Endodermal cell (in vitro differentiated cells): Measurements from ENCODE around the gene TEX36. TPM values are rescaled to one million over a fixed set of nuclear protein-coding genes. Genes with fewer than 3 reads are reported as not detected.

Experiments
- DNase-seq: peaks from one replicate; pipeline ENCODE4 v3.0.0-alpha.2; 2017
- H3K27ac ChIP-seq: 2 replicates; pipeline ENCODE4 v1.5.1; 2013; ENCODE audit warnings: mild to moderate bottlenecking, low read depth, low read length, moderate library complexity
- H3K27me3 ChIP-seq: 2 replicates; pipeline ENCODE4 v1.6.1; 2013; ENCODE audit warnings: mild to moderate bottlenecking, low read length, moderate library complexity; ENCODE audit not compliant: insufficient read depth, control insufficient read depth, poor library complexity, severe bottlenecking
- H3K36me3 ChIP-seq: 2 replicates; pipeline ENCODE4 v1.7.0; 2013; ENCODE audit warnings: mild to moderate bottlenecking, low read length, moderate library complexity; ENCODE audit not compliant: control insufficient read depth, insufficient read depth
- H3K4me1 ChIP-seq: one replicate; pipeline ENCODE4 v1.7.0; 2013; ENCODE audit warnings: low read length; ENCODE audit not compliant: control insufficient read depth, insufficient read depth
- H3K4me3 ChIP-seq: 2 replicates; pipeline ENCODE4 v1.5.1; 2013; ENCODE audit warnings: mild to moderate bottlenecking, low read length, moderate library complexity
- H3K9ac ChIP-seq: 2 replicates; pipeline ENCODE4 v1.6.1; 2013; ENCODE audit warnings: mild to moderate bottlenecking, low read length, moderate library complexity; ENCODE audit not compliant: poor library complexity, severe bottlenecking; ENCODE audit errors: extremely low read depth
- H3K9me3 ChIP-seq: 2 replicates; pipeline ENCODE4 v1.6.1; 2013; ENCODE audit warnings: mild to moderate bottlenecking, low read length, moderate library complexity; ENCODE audit not compliant: control insufficient read depth
- H3K27ac Mint-ChIP-seq: 2 replicates; pipeline ENCODE4 v1.8.0; 2020; ENCODE audit warnings: mixed read lengths
- H3K27me3 Mint-ChIP-seq: 2 replicates; pipeline ENCODE4 v1.8.0; 2021; ENCODE audit warnings: mild to moderate bottlenecking, mixed read lengths; ENCODE audit not compliant: insufficient read depth
- H3K36me3 Mint-ChIP-seq: 2 replicates; pipeline ENCODE4 v1.8.0; 2020; ENCODE audit warnings: low read depth, mixed read lengths
- H3K4me1 Mint-ChIP-seq: 2 replicates; pipeline ENCODE4 v1.8.0; 2020; ENCODE audit warnings: mixed read lengths
- H3K4me3 Mint-ChIP-seq: 2 replicates; pipeline ENCODE4 v1.8.0; 2020; ENCODE audit warnings: mild to moderate bottlenecking, moderate library complexity, mixed read lengths
- H3K9me3 Mint-ChIP-seq: 2 replicates; pipeline ENCODE4 v1.8.0; 2020; ENCODE audit warnings: mild to moderate bottlenecking, mixed read lengths
- CTCF ChIP-seq: fragments of 200-600 bp; sonication (generic); conservative IDR thresholded peaks from 2 replicates; pipeline ENCODE4 v1.5.0; 2021; ENCODE audit warnings: antibody characterized with exemption, mild to moderate bottlenecking
- WGBS, 2 experiments: methylation state at CpG; one replicate each; pipeline versions ENCODE4 v1.1.5 to v1.1.7; 2013; ENCODE audit warnings: missing lambda C conversion rate in 2 of 2, mixed read lengths in 1 of 2; ENCODE audit not compliant: insufficient coverage in 1 of 2, insufficient read length in 1 of 2; 5-methylcytosine and 5-hydroxymethylcytosine counted together
- total RNA-seq, 2 donors: library from RNA; stranded (reverse); fragmentation: NEBNext Ultra II Directional in 1 of 2; extraction: Animal tissue kit (Norgen Biotek cat#: 25700) in 1 of 2; gene quantifications; 2 replicates in 1 of 2; 3 replicates in 1 of 2; pipeline ENCODE4 v1.2.1, GENCODE V29; 2021

Gene TEX36
- total RNA-seq, 2 donors from 2014 or later: not detected

- no peak overlapping the region for H3K27ac Mint-ChIP-seq
- H3K36me3 Mint-ChIP-seq: no peaks in the 10 kb centered on the region
- no peak overlapping the region for H3K4me3 ChIP-seq
- no peak overlapping the region for H3K4me3 Mint-ChIP-seq
- H3K36me3 ChIP-seq: no peaks in the 10 kb centered on the region
- H3K27me3 Mint-ChIP-seq: peaks cover 2% of the 10 kb centered on the region
- H3K9me3 Mint-ChIP-seq: no peaks in the 10 kb centered on the region
- peaks cover 3% of the 10 kb centered on the region for H3K27me3 ChIP-seq
- 96 to 100% methylated on average over 2 to 3 of the region's 3 CpGs for WGBS, 2 experiments
- no peaks in the 10 kb centered on the region for H3K4me1 ChIP-seq
- no peaks in the 10 kb centered on the region for H3K4me1 Mint-ChIP-seq
- no peak overlapping the region for H3K27ac ChIP-seq
- no peak overlapping the region for H3K9ac ChIP-seq
- no peak for DNase-seq
- no peak for TF ChIP-seq CTCF
- no peaks in the 10 kb centered on the region for H3K9me3 ChIP-seq
Observed at GRCh38 chr10:125692196-125692595, 9.2 kb upstream of the TEX36 start.

GRCh38 chr10:125691160-125691981 is 8.4 kb upstream of the TEX36 start:
- Mint-ChIP-seq H3K36me3 (no peaks in the 10 kb centered on the region), H3K4me3 (no peak overlapping the region), H3K27ac (no peak overlapping the region), H3K4me1 (no peaks in the 10 kb centered on the region), H3K27me3 (peaks cover under 1% of the 10 kb centered on the region), H3K9me3 (no peaks in the 10 kb centered on the region)
- peaks cover 3% of the 10 kb centered on the region for H3K27me3 ChIP-seq
- 94 to 95% methylated on average over 11 to 19 of the region's 19 CpGs for WGBS, 2 experiments
- TF ChIP-seq CTCF: no peak
- H3K4me3 ChIP-seq: no peak overlapping the region
- no peak overlapping the region for H3K9ac ChIP-seq
- DNase-seq: no peak
- H3K27ac ChIP-seq: no peak overlapping the region
- H3K9me3 ChIP-seq: no peaks in the 10 kb centered on the region
- no peaks in the 10 kb centered on the region for H3K36me3 ChIP-seq
- H3K4me1 ChIP-seq: no peaks in the 10 kb centered on the region

GRCh38 chr10:125689955-125690569 is 7.1 kb upstream of the TEX36 start:
- Mint-ChIP-seq H3K9me3 (no peaks in the 10 kb centered on the region), H3K36me3 (no peaks in the 10 kb centered on the region)
- H3K4me1 ChIP-seq: no peaks in the 10 kb centered on the region

More at GRCh38 chr10:125689955-125690569, 7.1 kb upstream of the TEX36 start:
- Mint-ChIP-seq H3K27me3 (no peaks in the 10 kb centered on the region), H3K4me1 (no peaks in the 10 kb centered on the region), H3K27ac (no peak overlapping the region), H3K4me3 (no peak overlapping the region)
- H3K27me3 ChIP-seq: peaks cover 3% of the 10 kb centered on the region
- H3K4me3 ChIP-seq: no peak overlapping the region
- WGBS, 2 experiments: 90 to 93% methylated on average over 8 of the region's 8 CpGs
- no peak overlapping the region for H3K9ac ChIP-seq
- H3K27ac ChIP-seq: no peak overlapping the region
- DNase-seq: no peak
- H3K36me3 ChIP-seq: no peaks in the 10 kb centered on the region
- TF ChIP-seq CTCF: no peak
- no peaks in the 10 kb centered on the region for H3K9me3 ChIP-seq
